Esophagus squamous epithelium (tissue), 4 donors: Measurements from ENCODE around the gene TIMM44.

Experiments used
- CTCF ChIP-seq, 6 experiments: fragments of 450-650 bp in 4 of 6; fragments of 200-600 bp in 2 of 6; sonication (generic) in 2 of 6; IDR thresholded peaks; one replicate each; pipeline ENCODE4 v1.5.1; 2016 to 2019; ENCODE audit warnings: antibody characterized with exemption in 6 of 6, mild to moderate bottlenecking in 4 of 6, moderate library complexity in 4 of 6
- POLR2A ChIP-seq, 4 donors: fragments of 450-650 bp; IDR thresholded peaks; one replicate each; pipeline ENCODE4 v1.6.1; 2017; ENCODE audit warnings: antibody characterized with exemption in 4 of 4, mild to moderate bottlenecking in 4 of 4, moderate library complexity in 3 of 4

GRCh38 chr19:7982651-7983099, 39.2 kb upstream of the TIMM44 start:
- no peak for TF ChIP-seq CTCF (IDR thresholded peaks at IDR 0.05)
- no peak for TF ChIP-seq POLR2A (IDR thresholded peaks at IDR 0.05)
